Measurements from ENCODE around the gene ST14.
"Not testable (repeated sequence)": the region's sequence is repeated elsewhere in the genome, so short reads cannot be mapped to it uniquely, and the experiment has no call there.

DNA sequence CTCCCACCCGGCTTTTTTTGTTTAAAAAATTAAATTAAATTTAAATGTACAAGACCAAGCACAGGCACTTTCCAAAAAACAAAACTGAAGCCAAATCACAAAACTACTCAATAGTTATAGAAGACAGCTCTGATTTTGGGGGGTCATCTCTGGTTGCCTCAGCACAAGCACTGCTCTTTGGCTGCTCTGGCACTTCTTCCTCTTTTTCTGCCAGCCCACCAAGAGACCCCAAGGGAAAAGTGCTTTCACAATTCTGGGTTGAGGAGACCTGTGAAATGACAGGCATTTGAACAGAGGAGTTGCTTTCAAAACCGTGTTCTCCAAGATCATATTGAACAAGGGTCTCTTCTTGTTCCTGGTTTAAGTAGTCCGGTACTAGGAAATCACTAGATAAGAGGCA lies 74.3 kb downstream of the ST14 start:
- TF ChIP-seq EZH2 (optimal IDR thresholded peaks at IDR 0.05; ENCODE audit: low read depth, low read length); CTCF (IDR thresholded peaks at IDR 0.05; ENCODE audit: low read length); EZH2phosphoT487 (IDR thresholded peaks at IDR 0.05; ENCODE audit: low read length): not testable (repeated sequence)

Measured in MM.1S (cell line).